ENCODE data around the gene MRS2.

GRCh38 chr6:24394061-24394779 is 8.5 kb upstream of the MRS2 start:
- TF ChIP-seq SP1 (IDR thresholded peaks at IDR 0.05) = no peak
- no peak for TF ChIP-seq ARNT (IDR thresholded peaks at IDR 0.05)
- no peak for TF ChIP-seq BHLHE40 (IDR thresholded peaks at IDR 0.05; ENCODE audit: borderline replicate concordance)

Data from HEK293T (cell line).